ENCODE measurements around the gene SLC30A3. TPM values are rescaled to one million over a fixed set of nuclear protein-coding genes. Genes with fewer than 3 reads are reported as not detected.

Gene SLC30A3
- under 1 TPM; 0.38 to 0.47 TPM for total RNA-seq

- peak within 1 kb of the TSS; percentile 61 for H3K4me3 Mint-ChIP-seq
- H3K27ac Mint-ChIP-seq = no peak within 1 kb of the TSS
- peaks cover 22% of the 10 kb centered on the region for H3K4me1 Mint-ChIP-seq
- peaks cover 44% of the 10 kb centered on the region for H3K27me3 Mint-ChIP-seq
- no peaks in the 10 kb centered on the region for H3K9me3 Mint-ChIP-seq (ENCODE audit: low read depth)
- no peaks in the 10 kb centered on the region for H3K36me3 Mint-ChIP-seq
- DNase-seq (peak; percentile 82), ATAC-seq (peak; percentile 89)
- CTCF ChIA-PET = interaction anchor here (1.1 to 6.4 kb wide), 7 partner anchors 9 to 416 kb away, joined by 3 to 65 read pairs (median 5); partner anchors contain the start of gene TRIM54
Observed at GRCh38 chr2:27262379-27263286, at the start of gene SLC30A3. Gene SLC30A3, minus strand, starts transcription at chr2:27263047. Its CDS starts 141 bp downstream, at chr2:27262906.

- no peaks in the 10 kb centered on the region for H3K4me1 Mint-ChIP-seq
- H3K36me3 Mint-ChIP-seq = peaks cover 20% of the 10 kb centered on the region
- peaks cover 3% of the 10 kb centered on the region for H3K27me3 Mint-ChIP-seq
- DNase-seq (no peak), ATAC-seq (no peak)
- H3K27ac Mint-ChIP-seq = no peak overlapping the region
- no peak overlapping the region for H3K4me3 Mint-ChIP-seq
- H3K9me3 Mint-ChIP-seq (ENCODE audit: low read depth) = no peaks in the 10 kb centered on the region
- CTCF ChIA-PET = interaction anchor here (0.6 to 2.1 kb wide), 2 partner anchors 9 to 34 kb away, joined by 3 to 9 read pairs; no protein-coding TSS in a partner anchor
Observed at GRCh38 chr2:27312152-27312551, 49.3 kb upstream of the SLC30A3 start.

GRCh38 chr2:27309651-27310050 is 46.8 kb upstream of the SLC30A3 start:
- ATAC-seq (no peak), DNase-seq (no peak)
- no peaks in the 10 kb centered on the region for H3K9me3 Mint-ChIP-seq (ENCODE audit: low read depth)
- peaks cover 3% of the 10 kb centered on the region for H3K4me1 Mint-ChIP-seq
- no peak overlapping the region for H3K4me3 Mint-ChIP-seq
- H3K27me3 Mint-ChIP-seq = peaks cover 22% of the 10 kb centered on the region
- H3K27ac Mint-ChIP-seq = no peak overlapping the region
- H3K36me3 Mint-ChIP-seq = peaks cover 20% of the 10 kb centered on the region
- CTCF ChIA-PET = no interaction called here

GRCh38 chr2:27308359-27308881 is 45.6 kb upstream of the SLC30A3 start, which contains the start of gene UCN:
Gene UCN, minus strand, starts transcription at chr2:27308445. Its CDS starts 550 bp downstream, at chr2:27307895.
- CTCF ChIA-PET = interaction anchor here (1.3 kb wide), 1 partner anchor 28 kb away, joined by 3 read pairs; no protein-coding TSS in a partner anchor
- no peaks in the 10 kb centered on the region for H3K9me3 Mint-ChIP-seq (ENCODE audit: low read depth)
- H3K4me3 Mint-ChIP-seq = no peak within 1 kb of the TSS
- H3K27ac Mint-ChIP-seq = no peak within 1 kb of the TSS
- ATAC-seq (no peak), DNase-seq (no peak)
- H3K4me1 Mint-ChIP-seq = peaks cover 3% of the 10 kb centered on the region
- H3K36me3 Mint-ChIP-seq = peaks cover 20% of the 10 kb centered on the region
- H3K27me3 Mint-ChIP-seq = peaks cover 24% of the 10 kb centered on the region

- no peak for ATAC-seq
- Mint-ChIP-seq H3K9me3 (ENCODE audit: low read depth) (no peaks in the 10 kb centered on the region), H3K36me3 (peaks cover 20% of the 10 kb centered on the region), H3K4me1 (peaks cover 6% of the 10 kb centered on the region), H3K27ac (no peak overlapping the region), H3K4me3 (no peak overlapping the region), H3K27me3 (peaks cover 24% of the 10 kb centered on the region)
- no peak for DNase-seq
- CTCF ChIA-PET = interaction anchor here (1.3 kb wide), 1 partner anchor 28 kb away, joined by 3 read pairs; no protein-coding TSS in a partner anchor
Observed at GRCh38 chr2:27307545-27308358, 44.9 kb upstream of the SLC30A3 start.

- H3K27me3 Mint-ChIP-seq = peaks cover 24% of the 10 kb centered on the region
- CTCF ChIA-PET = interaction anchor here (1.3 kb wide), 1 partner anchor 27 kb away, joined by 3 read pairs; no protein-coding TSS in a partner anchor
- no peak overlapping the region for H3K4me3 Mint-ChIP-seq
Observed at GRCh38 chr2:27307287-27307544, 44.4 kb upstream of the SLC30A3 start.

GRCh38 chr2:27306573-27307286 is 43.9 kb upstream of the SLC30A3 start:
- Mint-ChIP-seq H3K27me3 (peaks cover 24% of the 10 kb centered on the region), H3K4me1 (peaks cover 8% of the 10 kb centered on the region), H3K4me3 (no peak overlapping the region), H3K27ac (no peak overlapping the region), H3K36me3 (peaks cover 17% of the 10 kb centered on the region), H3K9me3 (ENCODE audit: low read depth) (no peaks in the 10 kb centered on the region)
- DNase-seq (no peak), ATAC-seq (peak; percentile 66)
- CTCF ChIA-PET = interaction anchor here (1.3 kb wide), 1 partner anchor 27 kb away, joined by 3 read pairs; no protein-coding TSS in a partner anchor

More at GRCh38 chr2:27307287-27307544, 44.4 kb upstream of the SLC30A3 start:
- ATAC-seq (no peak), DNase-seq (no peak)
- Mint-ChIP-seq H3K9me3 (ENCODE audit: low read depth) (no peaks in the 10 kb centered on the region), H3K27ac (no peak overlapping the region), H3K36me3 (peaks cover 18% of the 10 kb centered on the region), H3K4me1 (peaks cover 8% of the 10 kb centered on the region)

- peak overlapping the region; percentile 38 for H3K4me3 Mint-ChIP-seq
- H3K36me3 Mint-ChIP-seq = peaks cover 12% of the 10 kb centered on the region
- H3K4me1 Mint-ChIP-seq = peaks cover 8% of the 10 kb centered on the region
- DNase-seq (no peak), ATAC-seq (no peak)
- peaks cover 24% of the 10 kb centered on the region for H3K27me3 Mint-ChIP-seq
- no peaks in the 10 kb centered on the region for H3K9me3 Mint-ChIP-seq (ENCODE audit: low read depth)
- CTCF ChIA-PET = interaction anchor here (0.8 to 1.4 kb wide), 2 partner anchors 16 to 344 kb away, joined by 3 to 5 read pairs; no protein-coding TSS in a partner anchor
- H3K27ac Mint-ChIP-seq = no peak overlapping the region
Observed at GRCh38 chr2:27306136-27306535, 43.3 kb upstream of the SLC30A3 start.

GRCh38 chr2:27305516-27305915 is 42.7 kb upstream of the SLC30A3 start:
- CTCF ChIA-PET = interaction anchor here (0.8 to 1.5 kb wide), 5 partner anchors 15 to 344 kb away, joined by 3 to 5 read pairs (median 4); no protein-coding TSS in a partner anchor
- Mint-ChIP-seq H3K27me3 (peaks cover 24% of the 10 kb centered on the region), H3K9me3 (ENCODE audit: low read depth) (no peaks in the 10 kb centered on the region), H3K4me1 (peaks cover 8% of the 10 kb centered on the region), H3K4me3 (no peak overlapping the region), H3K27ac (no peak overlapping the region), H3K36me3 (peaks cover 12% of the 10 kb centered on the region)
- ATAC-seq (no peak), DNase-seq (no peak)

- H3K27me3 Mint-ChIP-seq = peaks cover 24% of the 10 kb centered on the region
- H3K4me1 Mint-ChIP-seq = peaks cover 8% of the 10 kb centered on the region
- H3K36me3 Mint-ChIP-seq = peaks cover 8% of the 10 kb centered on the region
- no peak overlapping the region for H3K27ac Mint-ChIP-seq
- CTCF ChIA-PET = interaction anchor here (0.6 to 2.2 kb wide), 7 partner anchors 8 to 217 kb away, joined by 3 to 9 read pairs (median 4); no protein-coding TSS in a partner anchor
- H3K4me3 Mint-ChIP-seq = no peak overlapping the region
- no peak for DNase-seq
- ATAC-seq = no peak
- H3K9me3 Mint-ChIP-seq (ENCODE audit: low read depth) = no peaks in the 10 kb centered on the region
Observed at GRCh38 chr2:27304488-27305240, 41.8 kb upstream of the SLC30A3 start.

GRCh38 chr2:27303093-27304025 is 40.5 kb upstream of the SLC30A3 start:
- CTCF ChIA-PET = interaction anchor here (0.6 to 3.0 kb wide), 55 partner anchors 9 to 454 kb away, joined by 3 to 35 read pairs (median 5); partner anchors contain the start of genes ABHD1, CAD, KHK and MPV17
- Mint-ChIP-seq H3K4me3 (peak overlapping the region; percentile 54), H3K4me1 (peaks cover 8% of the 10 kb centered on the region), H3K9me3 (ENCODE audit: low read depth) (no peaks in the 10 kb centered on the region), H3K27me3 (peaks cover 24% of the 10 kb centered on the region), H3K27ac (peak overlapping the region; percentile 28), H3K36me3 (no peaks in the 10 kb centered on the region)
- peak; percentile 57 for DNase-seq
- peak; percentile 63 for ATAC-seq
